PFSK-1 (cell line): Measurements from ENCODE around the gene CLDN20.

Source experiments
- FOXP2 ChIP-seq: optimal IDR thresholded peaks from 2 replicates; pipeline ENCODE3; 2011; ENCODE audit warnings: borderline replicate concordance, control low read depth, inconsistent platforms; ENCODE audit not compliant: insufficient read depth; ENCODE audit errors: extremely low read length, extremely low read depth
- POLR2AphosphoS5 ChIP-seq: IDR thresholded peaks from 2 replicates; pipeline ENCODE4 v1.6.1; 2012; ENCODE audit warnings: low read depth, mild to moderate bottlenecking, control low read depth, low read length, moderate library complexity
- REST ChIP-seq, 2 experiments: IDR thresholded peaks; 2 replicates each; pipeline versions ENCODE4 v1.6.1 to v1.8.0; 2011 to 2012; ENCODE audit warnings: low read depth in 2 of 2, low read length in 2 of 2, control low read depth in 1 of 2, inconsistent platforms in 1 of 2, mild to moderate bottlenecking in 1 of 2, moderate library complexity in 1 of 2; ENCODE audit not compliant: insufficient read depth in 1 of 2
- SIN3A ChIP-seq: IDR thresholded peaks from 2 replicates; pipeline ENCODE4 v1.6.1; 2012; ENCODE audit warnings: mild to moderate bottlenecking, low read length, moderate library complexity, borderline replicate concordance; ENCODE audit not compliant: insufficient read depth
- TAF1 ChIP-seq: IDR thresholded peaks from 2 replicates; pipeline ENCODE4 v1.6.1; 2012; ENCODE audit warnings: low read length, control low read depth, borderline replicate concordance; ENCODE audit not compliant: insufficient read depth

Gene CLDN20

GRCh38 chr6:155309150-155309549 lies 45.3 kb downstream of the CLDN20 start:
- TF ChIP-seq TAF1 (no peak), SIN3A (no peak), POLR2AphosphoS5 (no peak), REST (IDR thresholded peaks at IDR 0.05; ENCODE audit: insufficient read depth in 1 of 2, low read depth in 2 of 2, low read length in 2 of 2) (no peak), FOXP2 (no peak)

GRCh38 chr6:155310596-155310995 lies 46.8 kb downstream of the CLDN20 start:
- no peak for TF ChIP-seq SIN3A
- TF ChIP-seq TAF1, result no peak
- no peak for TF ChIP-seq FOXP2
- no peak for TF ChIP-seq REST (IDR thresholded peaks at IDR 0.05; ENCODE audit: insufficient read depth in 1 of 2, low read depth in 2 of 2, low read length in 2 of 2)
- TF ChIP-seq POLR2AphosphoS5, result no peak

- TF ChIP-seq FOXP2, result no peak
- TF ChIP-seq REST (IDR thresholded peaks at IDR 0.05; ENCODE audit: insufficient read depth in 1 of 2, low read depth in 2 of 2, low read length in 2 of 2), result no peak
- no peak for TF ChIP-seq TAF1
- TF ChIP-seq SIN3A, result no peak
- TF ChIP-seq POLR2AphosphoS5, result no peak
Observed at GRCh38 chr6:155311086-155311485, 47.3 kb downstream of the CLDN20 start.

GRCh38 chr6:155311583-155311982 lies 47.8 kb downstream of the CLDN20 start:
- TF ChIP-seq REST (IDR thresholded peaks at IDR 0.05; ENCODE audit: insufficient read depth in 1 of 2, low read depth in 2 of 2, low read length in 2 of 2), result no peak

GRCh38 chr6:155313602-155314091 lies 49.8 kb downstream of the CLDN20 start:
- TF ChIP-seq TAF1 (no peak), POLR2AphosphoS5 (no peak), REST (IDR thresholded peaks at IDR 0.05; ENCODE audit: insufficient read depth in 1 of 2, low read depth in 2 of 2, low read length in 2 of 2) (no peak), FOXP2 (no peak), SIN3A (peak; percentile 73; the same call in 1 of the 2 replicates)
